Neural cell (in vitro differentiated cells): Measurements from ENCODE around the gene PHACTR1. TPM values are rescaled to one million over a fixed set of nuclear protein-coding genes. Genes with fewer than 3 reads are reported as not detected.
A peak's percentile ranks its signal among the peaks of the same experiment; 100 is the strongest.

Source experiments
- H2AFZ ChIP-seq: fragments of 200-600, 300-800 bp; sonication (generic), shearing (Covaris generic); 2 replicates; pipeline ENCODE4 v1.6.0; 2014; ENCODE audit warnings: low read depth, mild to moderate bottlenecking, antibody characterized with exemption, low read length, moderate library complexity
- H3F3A ChIP-seq: fragments of 200-600 bp; shearing (Covaris generic); 2 replicates; pipeline ENCODE4 v1.6.1; 2016; ENCODE audit warnings: mild to moderate bottlenecking, moderate library complexity, mixed read lengths, antibody characterized with exemption, low read length; ENCODE audit not compliant: insufficient read depth, poor library complexity, severe bottlenecking
- H3K27ac ChIP-seq: fragments of 200-600, 300-800 bp; sonication (generic), shearing (Covaris generic); 2 replicates; pipeline ENCODE4 v1.5.1; 2014; ENCODE audit warnings: mild to moderate bottlenecking, low read length, moderate library complexity
- H3K27me3 ChIP-seq: fragments of 300-800, 200-600 bp; sonication (generic), shearing (Covaris generic); 2 replicates; pipeline ENCODE4 v1.6.0; 2014; ENCODE audit warnings: mild to moderate bottlenecking, low read depth, low read length, moderate library complexity; ENCODE audit not compliant: insufficient read depth
- H3K36me3 ChIP-seq: fragments of 300-800, 200-600 bp; sonication (generic), shearing (Covaris generic); 2 replicates; pipeline ENCODE4 v1.5.1; 2014; ENCODE audit warnings: mild to moderate bottlenecking, antibody characterized with exemption, low read length, moderate library complexity; ENCODE audit not compliant: insufficient read depth
- H3K4me2 ChIP-seq: fragments of 300-800, 200-600 bp; sonication (generic), shearing (Covaris generic); 2 replicates; pipeline ENCODE4 v1.6.0; 2014; ENCODE audit warnings: mild to moderate bottlenecking, low read length
- H3K4me3 ChIP-seq: fragments of 300-800, 200-600 bp; sonication (generic), shearing (Covaris generic); 2 replicates; pipeline ENCODE4 v1.5.1; 2014; ENCODE audit warnings: mild to moderate bottlenecking, low read length, moderate library complexity
- H3K79me2 ChIP-seq: fragments of 200-600 bp; shearing (Covaris generic); replicated peaks from 2 replicates; pipeline ENCODE4 v1.6.0; 2014; ENCODE audit warnings: mild to moderate bottlenecking, low read length, moderate library complexity; ENCODE audit not compliant: insufficient read depth
- H3K9ac ChIP-seq: fragments of 300-800, 200-600 bp; sonication (generic), shearing (Covaris generic); 2 replicates; pipeline ENCODE4 v1.6.1; 2016; ENCODE audit warnings: mild to moderate bottlenecking, low read length, mixed read lengths
- H3K9me2 ChIP-seq: fragments of 200-600 bp; shearing (Covaris generic); 2 replicates; pipeline ENCODE4 v1.6.1; 2016; ENCODE audit warnings: mild to moderate bottlenecking, low read length, mixed read lengths; ENCODE audit not compliant: insufficient read depth
- H3K9me3 ChIP-seq: fragments of 200-600, 300-800 bp; sonication (generic), shearing (Covaris generic); 2 replicates; pipeline ENCODE4 v1.6.1; 2016; ENCODE audit warnings: mild to moderate bottlenecking, mixed run types, low read length, moderate library complexity, mixed read lengths
- H4K20me1 ChIP-seq: fragments of 200-600 bp; shearing (Covaris generic); 2 replicates; pipeline ENCODE4 v1.6.1; 2016; ENCODE audit warnings: mild to moderate bottlenecking, mixed run types; ENCODE audit not compliant: insufficient read depth
- EP300 ChIP-seq: fragments of 450-650 bp; conservative IDR thresholded peaks from 2 replicates; pipeline ENCODE4 v1.6.1; 2014; ENCODE audit warnings: antibody characterized with exemption, mild to moderate bottlenecking, moderate library complexity; ENCODE audit not compliant: poor library complexity, severe bottlenecking
- EZH2 ChIP-seq: fragments of 200-600, 300-800 bp; shearing (Covaris generic), sonication (generic); IDR thresholded peaks from 2 replicates; pipeline ENCODE4 v1.6.1; 2014; ENCODE audit warnings: antibody characterized with exemption, low read length, borderline replicate concordance, mild to moderate bottlenecking; ENCODE audit not compliant: insufficient read depth, poor library complexity, severe bottlenecking
- MXI1 ChIP-seq: fragments of 450-650 bp; conservative IDR thresholded peaks from 2 replicates; pipeline ENCODE4 v1.6.1; 2014; ENCODE audit warnings: antibody characterized with exemption, mild to moderate bottlenecking; ENCODE audit not compliant: poor library complexity, severe bottlenecking
- POLR2AphosphoS5 ChIP-seq: IDR thresholded peaks from 2 replicates; pipeline ENCODE4 v1.6.1; 2012
- RAD21 ChIP-seq: fragments of 450-650 bp; conservative IDR thresholded peaks from 2 replicates; pipeline ENCODE4 v1.6.1; 2014; ENCODE audit warnings: antibody characterized with exemption, mild to moderate bottlenecking, moderate library complexity
- SMC3 ChIP-seq: fragments of 450-650 bp; conservative IDR thresholded peaks from 2 replicates; pipeline ENCODE4 v1.6.1; 2014; ENCODE audit warnings: antibody characterized with exemption, mild to moderate bottlenecking, moderate library complexity; ENCODE audit not compliant: poor library complexity
- TAF1 ChIP-seq: IDR thresholded peaks from 2 replicates; pipeline ENCODE4 v1.6.1; 2012; ENCODE audit warnings: low read depth
- polyA plus RNA-seq: library from polyadenylated mRNA; depleted of rRNA; stranded (reverse); fragments of >200 nt; gene quantifications from 2 replicates; pipeline ENCODE4 v1.2.3, GENCODE V29; 2014
- TF ChIP-seq, protein P1 (sequence below): IDR thresholded peaks from 2 replicates; pipeline ENCODE4 v1.6.1; 2012; ENCODE audit warnings: borderline replicate concordance
- TF ChIP-seq, protein P2 (sequence below): fragments of 450-650 bp; IDR thresholded peaks from 2 replicates; pipeline ENCODE4 v1.5.1; 2014; ENCODE audit warnings: antibody characterized with exemption, mild to moderate bottlenecking, moderate library complexity; ENCODE audit not compliant: poor library complexity, severe bottlenecking

The PHACTR1 gene
- polyA plus RNA-seq, 1 donor from 2014 or later: 7.8 TPM

DNA sequence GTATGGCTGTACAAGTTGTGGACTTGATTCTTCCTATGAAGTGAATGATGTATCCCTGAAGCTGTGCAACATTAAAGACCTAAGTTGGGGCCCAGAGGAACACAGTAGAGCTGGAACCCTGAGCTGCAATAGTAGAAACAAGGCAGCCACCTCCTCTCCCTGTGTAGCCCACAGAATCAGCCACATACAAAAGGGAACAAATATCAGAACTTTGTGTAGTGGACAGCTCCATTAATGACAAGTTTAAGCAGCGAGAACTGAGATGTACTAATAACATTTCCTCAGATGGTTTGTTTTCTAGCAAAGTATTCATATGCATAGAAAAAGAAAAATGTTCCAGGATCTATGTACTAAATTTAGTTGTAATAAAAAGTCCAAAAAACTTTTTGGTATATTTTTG lies 19.2 kb downstream of the PHACTR1 start:
- Histone ChIP-seq H3K4me2 (no peak overlapping the region), H3F3A (no peaks in the 10 kb centered on the region), H3K79me2 (no peaks in the 10 kb centered on the region), H4K20me1 (no peaks in the 10 kb centered on the region), H3K4me3 (no peak overlapping the region), H3K9me3 (no peaks in the 10 kb centered on the region), H2AFZ (no peak overlapping the region), H3K27ac (no peak overlapping the region), H3K9me2 (no peaks in the 10 kb centered on the region), H3K27me3 (no peaks in the 10 kb centered on the region), H3K9ac (no peak overlapping the region), H3K36me3 (no peaks in the 10 kb centered on the region)
- TF ChIP-seq POLR2AphosphoS5 (no peak), MXI1 (no peak), TAF1 (no peak), RAD21 (no peak), EZH2 (no peak), EP300 (no peak), SMC3 (no peak)
- TF ChIP-seq, protein P1, sequence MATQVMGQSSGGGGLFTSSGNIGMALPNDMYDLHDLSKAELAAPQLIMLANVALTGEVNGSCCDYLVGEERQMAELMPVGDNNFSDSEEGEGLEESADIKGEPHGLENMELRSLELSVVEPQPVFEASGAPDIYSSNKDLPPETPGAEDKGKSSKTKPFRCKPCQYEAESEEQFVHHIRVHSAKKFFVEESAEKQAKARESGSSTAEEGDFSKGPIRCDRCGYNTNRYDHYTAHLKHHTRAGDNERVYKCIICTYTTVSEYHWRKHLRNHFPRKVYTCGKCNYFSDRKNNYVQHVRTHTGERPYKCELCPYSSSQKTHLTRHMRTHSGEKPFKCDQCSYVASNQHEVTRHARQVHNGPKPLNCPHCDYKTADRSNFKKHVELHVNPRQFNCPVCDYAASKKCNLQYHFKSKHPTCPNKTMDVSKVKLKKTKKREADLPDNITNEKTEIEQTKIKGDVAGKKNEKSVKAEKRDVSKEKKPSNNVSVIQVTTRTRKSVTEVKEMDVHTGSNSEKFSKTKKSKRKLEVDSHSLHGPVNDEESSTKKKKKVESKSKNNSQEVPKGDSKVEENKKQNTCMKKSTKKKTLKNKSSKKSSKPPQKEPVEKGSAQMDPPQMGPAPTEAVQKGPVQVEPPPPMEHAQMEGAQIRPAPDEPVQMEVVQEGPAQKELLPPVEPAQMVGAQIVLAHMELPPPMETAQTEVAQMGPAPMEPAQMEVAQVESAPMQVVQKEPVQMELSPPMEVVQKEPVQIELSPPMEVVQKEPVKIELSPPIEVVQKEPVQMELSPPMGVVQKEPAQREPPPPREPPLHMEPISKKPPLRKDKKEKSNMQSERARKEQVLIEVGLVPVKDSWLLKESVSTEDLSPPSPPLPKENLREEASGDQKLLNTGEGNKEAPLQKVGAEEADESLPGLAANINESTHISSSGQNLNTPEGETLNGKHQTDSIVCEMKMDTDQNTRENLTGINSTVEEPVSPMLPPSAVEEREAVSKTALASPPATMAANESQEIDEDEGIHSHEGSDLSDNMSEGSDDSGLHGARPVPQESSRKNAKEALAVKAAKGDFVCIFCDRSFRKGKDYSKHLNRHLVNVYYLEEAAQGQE: no peak
- TF ChIP-seq, protein P2, sequence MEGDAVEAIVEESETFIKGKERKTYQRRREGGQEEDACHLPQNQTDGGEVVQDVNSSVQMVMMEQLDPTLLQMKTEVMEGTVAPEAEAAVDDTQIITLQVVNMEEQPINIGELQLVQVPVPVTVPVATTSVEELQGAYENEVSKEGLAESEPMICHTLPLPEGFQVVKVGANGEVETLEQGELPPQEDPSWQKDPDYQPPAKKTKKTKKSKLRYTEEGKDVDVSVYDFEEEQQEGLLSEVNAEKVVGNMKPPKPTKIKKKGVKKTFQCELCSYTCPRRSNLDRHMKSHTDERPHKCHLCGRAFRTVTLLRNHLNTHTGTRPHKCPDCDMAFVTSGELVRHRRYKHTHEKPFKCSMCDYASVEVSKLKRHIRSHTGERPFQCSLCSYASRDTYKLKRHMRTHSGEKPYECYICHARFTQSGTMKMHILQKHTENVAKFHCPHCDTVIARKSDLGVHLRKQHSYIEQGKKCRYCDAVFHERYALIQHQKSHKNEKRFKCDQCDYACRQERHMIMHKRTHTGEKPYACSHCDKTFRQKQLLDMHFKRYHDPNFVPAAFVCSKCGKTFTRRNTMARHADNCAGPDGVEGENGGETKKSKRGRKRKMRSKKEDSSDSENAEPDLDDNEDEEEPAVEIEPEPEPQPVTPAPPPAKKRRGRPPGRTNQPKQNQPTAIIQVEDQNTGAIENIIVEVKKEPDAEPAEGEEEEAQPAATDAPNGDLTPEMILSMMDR: no peak

DNA sequence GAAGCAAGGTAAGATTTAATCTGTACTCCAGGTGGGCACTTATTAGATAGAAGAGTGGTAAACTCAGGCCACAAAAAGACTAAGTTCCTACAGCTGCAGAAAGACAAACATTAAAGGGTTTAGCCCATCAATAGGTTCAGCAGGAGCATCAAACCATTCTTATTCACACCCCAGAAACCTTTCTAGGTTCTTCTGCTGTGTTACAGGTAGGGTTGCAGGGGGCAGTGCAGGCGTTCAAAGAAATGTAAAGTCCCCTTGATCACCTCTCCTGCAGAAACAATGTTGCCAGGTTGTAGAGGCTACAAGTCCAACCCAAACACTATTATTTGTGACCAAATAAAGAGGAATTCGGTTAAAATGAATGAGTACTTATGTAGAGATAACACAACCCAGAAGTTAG lies 31.8 kb downstream of the PHACTR1 start:
- Histone ChIP-seq H3K9ac (no peak overlapping the region), H3K9me3 (no peaks in the 10 kb centered on the region), H4K20me1 (no peaks in the 10 kb centered on the region), H3K36me3 (no peaks in the 10 kb centered on the region), H3F3A (no peaks in the 10 kb centered on the region), H3K79me2 (no peaks in the 10 kb centered on the region), H3K4me3 (peak overlapping the region; percentile 76), H3K9me2 (no peaks in the 10 kb centered on the region), H2AFZ (no peak overlapping the region), H3K27me3 (peaks cover 14% of the 10 kb centered on the region), H3K4me2 (peak overlapping the region; percentile 79), H3K27ac (no peak overlapping the region)
- TF ChIP-seq MXI1: no peak
- TF ChIP-seq, protein P2: no peak
- TF ChIP-seq EP300: no peak
- TF ChIP-seq EZH2: no peak
- no peak for TF ChIP-seq POLR2AphosphoS5
- TF ChIP-seq RAD21: no peak
